Activated T-helper 1 cell treated with anti-CD3 and anti-CD28 coated beads, Interleukin-12 subunit alpha, Interleukin-12 subunit beta, Interleukin-2, Interleukin-4 antibody, amounts not matched to agents 30 ng/mL and 10 ng/mL and 1 ng/mL, durations not matched to agents 14 hours and 24 hours and 36 hours (primary cell): ENCODE measurements around the gene GNA12. TPM values are rescaled to one million over a fixed set of nuclear protein-coding genes. Genes with fewer than 3 reads are reported as not detected.

ENCODE experiments used
- total RNA-seq: library from RNA; stranded (reverse); gene quantifications from 2 replicates; pipeline ENCODE4 v1.2.3, GENCODE V29; 2022

Gene GNA12
- total RNA-seq, 1 donor from 2014 or later, result 36.4 TPM

Other genes starting within 250 kb of the GNA12 start
- 30.6 and 32.0 TPM in 2 replicates for gene TTYH3, start 212.3 kb downstream of the GNA12 start, total RNA-seq
- 0.05 TPM in 1 of 2 replicates, not detected in the other for gene AMZ1, start 156.1 kb downstream of the GNA12 start, total RNA-seq
- gene CARD11, start 199.6 kb upstream of the GNA12 start, total RNA-seq, result 120 and 128 TPM in 2 replicates